Measurements from ENCODE around the gene VSNL1. TPM values are rescaled to one million over a fixed set of nuclear protein-coding genes. Genes with fewer than 3 reads are reported as not detected.
A peak's percentile ranks its signal among the peaks of the same experiment; 100 is the strongest.

The VSNL1 gene
- total and polyA plus RNA-seq, 2 experiments from 2014 or later = 3.9 to 4.1 TPM

- no peak for DNase-seq (ENCODE audit: low read depth in 1 of 2, low spot score in 1 of 2)
- TF ChIP-seq CTCF (IDR thresholded peaks at IDR 0.05; ENCODE audit: low read depth, low read length) = no peak
These were observed 18.2 kb upstream of the VSNL1 start for GRCh38 chr2:17522303-17522702.

GRCh38 chr2:17529771-17530170 is 10.7 kb upstream of the VSNL1 start:
- no peak for TF ChIP-seq CTCF (IDR thresholded peaks at IDR 0.05; ENCODE audit: low read depth, low read length)
- Histone ChIP-seq H3K9me3 (ENCODE audit: low read depth) (no peaks in the 10 kb centered on the region), H3K36me3 (no peaks in the 10 kb centered on the region), H3K4me1 (ENCODE audit: low read depth) (no peaks in the 10 kb centered on the region), H3K4me3 (no peak overlapping the region), H3K27ac (no peak overlapping the region), H3K27me3 (no peaks in the 10 kb centered on the region)
- DNase-seq (ENCODE audit: low read depth in 1 of 2, low spot score in 1 of 2) = no peak

More at GRCh38 chr2:17522303-17522702, 18.2 kb upstream of the VSNL1 start:
- Histone ChIP-seq H3K4me3 (no peak overlapping the region), H3K27me3 (no peaks in the 10 kb centered on the region), H3K36me3 (no peaks in the 10 kb centered on the region), H3K9me3 (ENCODE audit: low read depth) (no peaks in the 10 kb centered on the region), H3K27ac (no peak overlapping the region), H3K4me1 (ENCODE audit: low read depth) (peaks cover 13% of the 10 kb centered on the region)

GRCh38 chr2:17533546-17533945 is 7.0 kb upstream of the VSNL1 start:
- DNase-seq (ENCODE audit: low read depth in 1 of 2, low spot score in 1 of 2) = no peak
- H3K27me3 ChIP-seq = peaks cover 23% of the 10 kb centered on the region
- no peak overlapping the region for H3K4me3 ChIP-seq
- no peak for TF ChIP-seq CTCF (IDR thresholded peaks at IDR 0.05; ENCODE audit: low read depth, low read length)
- no peaks in the 10 kb centered on the region for H3K9me3 ChIP-seq (ENCODE audit: low read depth)
- H3K36me3 ChIP-seq = no peaks in the 10 kb centered on the region
- H3K27ac ChIP-seq = no peak overlapping the region
- no peaks in the 10 kb centered on the region for H3K4me1 ChIP-seq (ENCODE audit: low read depth)

- no peak for TF ChIP-seq CTCF (IDR thresholded peaks at IDR 0.05; ENCODE audit: low read depth, low read length)
- H3K4me1 ChIP-seq (ENCODE audit: low read depth) = peaks cover 3% of the 10 kb centered on the region
These were observed 4.1 kb upstream of the VSNL1 start for GRCh38 chr2:17536416-17536815.

GRCh38 chr2:17538022-17538843 is 2.3 kb upstream of the VSNL1 start:
- H3K4me3 ChIP-seq = peak overlapping the region; percentile 38
- H3K36me3 ChIP-seq = no peaks in the 10 kb centered on the region
- H3K27ac ChIP-seq = no peak overlapping the region
- H3K27me3 ChIP-seq = peaks cover 44% of the 10 kb centered on the region
- no peak for TF ChIP-seq CTCF (IDR thresholded peaks at IDR 0.05; ENCODE audit: low read depth, low read length)
- H3K9me3 ChIP-seq (ENCODE audit: low read depth) = no peaks in the 10 kb centered on the region
- peak; percentile 5 to 30 for DNase-seq (ENCODE audit: low read depth in 1 of 2, low spot score in 1 of 2)
- peaks cover 6% of the 10 kb centered on the region for H3K4me1 ChIP-seq (ENCODE audit: low read depth)

More at GRCh38 chr2:17536416-17536815, 4.1 kb upstream of the VSNL1 start:
- Histone ChIP-seq H3K27me3 (peaks cover 25% of the 10 kb centered on the region), H3K9me3 (ENCODE audit: low read depth) (no peaks in the 10 kb centered on the region), H3K27ac (no peak overlapping the region), H3K36me3 (no peaks in the 10 kb centered on the region), H3K4me3 (no peak overlapping the region)
- DNase-seq (ENCODE audit: low read depth in 1 of 2, low spot score in 1 of 2) = no peak

Data from cardiac muscle cell (in vitro differentiated cells and primary cell).